ENCODE results near the gene NAGS.
"Not testable (repeated sequence)": the region's sequence is repeated elsewhere in the genome, so short reads cannot be mapped to it uniquely, and the experiment has no call there.

Gene NAGS

DNA sequence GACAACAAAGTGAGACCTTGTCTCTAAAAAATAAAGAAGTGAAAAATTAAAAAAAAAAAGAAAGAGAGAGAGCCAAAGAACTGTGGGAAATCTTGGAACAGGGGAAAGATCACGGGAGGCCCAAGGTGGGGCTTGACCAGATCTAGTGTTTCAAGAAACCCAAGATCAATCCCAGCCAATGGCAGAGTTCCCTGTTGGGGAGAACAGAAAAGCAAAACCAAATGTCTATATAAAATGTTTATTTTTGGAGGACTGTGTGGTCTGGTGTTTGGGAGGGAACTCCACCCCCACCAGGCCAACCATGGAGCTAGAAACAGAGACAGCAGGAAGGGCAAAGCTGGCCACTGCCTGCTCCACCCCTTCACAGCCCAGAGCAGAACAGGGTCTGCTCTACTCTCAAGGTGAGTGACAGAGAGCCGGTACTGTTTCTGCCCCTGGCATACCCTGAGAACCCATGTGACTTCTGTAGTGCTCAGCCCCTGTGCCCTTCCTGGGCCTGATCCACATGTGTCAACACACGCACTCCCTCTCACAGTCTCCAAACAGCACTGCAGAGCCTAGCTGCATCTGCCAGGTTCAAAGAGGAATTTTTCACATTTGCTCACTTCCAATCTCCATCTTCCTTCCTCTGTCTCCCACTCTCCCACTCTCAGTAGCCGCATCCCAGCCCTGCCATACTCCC is 6.7 kb downstream of the NAGS start:
- TF ChIP-seq, protein P1, sequence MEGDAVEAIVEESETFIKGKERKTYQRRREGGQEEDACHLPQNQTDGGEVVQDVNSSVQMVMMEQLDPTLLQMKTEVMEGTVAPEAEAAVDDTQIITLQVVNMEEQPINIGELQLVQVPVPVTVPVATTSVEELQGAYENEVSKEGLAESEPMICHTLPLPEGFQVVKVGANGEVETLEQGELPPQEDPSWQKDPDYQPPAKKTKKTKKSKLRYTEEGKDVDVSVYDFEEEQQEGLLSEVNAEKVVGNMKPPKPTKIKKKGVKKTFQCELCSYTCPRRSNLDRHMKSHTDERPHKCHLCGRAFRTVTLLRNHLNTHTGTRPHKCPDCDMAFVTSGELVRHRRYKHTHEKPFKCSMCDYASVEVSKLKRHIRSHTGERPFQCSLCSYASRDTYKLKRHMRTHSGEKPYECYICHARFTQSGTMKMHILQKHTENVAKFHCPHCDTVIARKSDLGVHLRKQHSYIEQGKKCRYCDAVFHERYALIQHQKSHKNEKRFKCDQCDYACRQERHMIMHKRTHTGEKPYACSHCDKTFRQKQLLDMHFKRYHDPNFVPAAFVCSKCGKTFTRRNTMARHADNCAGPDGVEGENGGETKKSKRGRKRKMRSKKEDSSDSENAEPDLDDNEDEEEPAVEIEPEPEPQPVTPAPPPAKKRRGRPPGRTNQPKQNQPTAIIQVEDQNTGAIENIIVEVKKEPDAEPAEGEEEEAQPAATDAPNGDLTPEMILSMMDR (conservative IDR thresholded peaks at IDR 0.05; ENCODE audit: low read length), result no peak
- no peak overlapping the region for H3K4me3 ChIP-seq (ENCODE audit: low read length)
- DNase-seq (ENCODE audit: low read depth), result no peak

DNA sequence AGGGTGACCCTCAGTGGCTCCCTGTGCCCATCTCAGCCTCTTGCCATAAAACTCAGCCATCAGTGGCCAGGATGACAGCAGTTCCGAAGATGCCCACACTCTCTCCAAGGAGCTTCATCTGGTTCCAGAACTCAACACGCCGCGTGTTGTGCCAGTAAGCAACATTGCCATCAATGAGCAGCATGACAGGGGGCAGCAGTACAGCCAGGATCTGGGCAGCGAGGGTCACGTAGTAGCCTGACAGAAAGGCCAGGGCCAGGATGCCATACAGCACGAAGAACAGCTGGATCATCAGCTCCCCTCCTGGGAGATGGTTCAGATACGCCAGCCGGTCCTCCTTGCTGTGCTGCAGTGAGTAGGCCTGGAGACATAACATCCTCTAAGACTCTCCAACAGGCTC is 7.5 kb downstream of the NAGS start:
- DNase-seq (ENCODE audit: low read depth), result no peak
- no peak overlapping the region for H3K4me3 ChIP-seq (ENCODE audit: low read length)
- TF ChIP-seq, protein P1 (conservative IDR thresholded peaks at IDR 0.05; ENCODE audit: low read length), result no peak

DNA sequence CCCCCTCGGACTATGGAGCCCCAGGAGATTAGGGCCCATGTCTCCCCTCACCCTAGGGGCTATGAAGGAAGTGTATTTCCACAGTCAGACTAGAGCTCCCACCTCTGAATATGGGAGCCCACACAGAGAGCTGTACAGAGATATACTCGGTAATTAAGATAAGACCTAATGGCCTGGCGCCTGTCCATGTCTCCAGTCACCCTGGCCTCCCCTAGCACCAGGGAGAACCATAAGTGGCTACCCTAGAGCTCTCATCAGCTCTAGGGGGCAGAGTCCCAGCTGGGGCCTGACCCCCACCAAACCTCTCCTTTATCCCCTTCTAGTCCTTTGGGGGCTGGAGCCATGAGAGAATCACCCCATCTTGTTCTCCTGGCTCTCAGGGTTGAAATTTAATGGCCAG is 8.0 kb downstream of the NAGS start:
- H3K4me3 ChIP-seq (ENCODE audit: low read length), result no peak overlapping the region
- DNase-seq (ENCODE audit: low read depth), result no peak
- TF ChIP-seq, protein P1 (conservative IDR thresholded peaks at IDR 0.05; ENCODE audit: low read length), result no peak

DNA sequence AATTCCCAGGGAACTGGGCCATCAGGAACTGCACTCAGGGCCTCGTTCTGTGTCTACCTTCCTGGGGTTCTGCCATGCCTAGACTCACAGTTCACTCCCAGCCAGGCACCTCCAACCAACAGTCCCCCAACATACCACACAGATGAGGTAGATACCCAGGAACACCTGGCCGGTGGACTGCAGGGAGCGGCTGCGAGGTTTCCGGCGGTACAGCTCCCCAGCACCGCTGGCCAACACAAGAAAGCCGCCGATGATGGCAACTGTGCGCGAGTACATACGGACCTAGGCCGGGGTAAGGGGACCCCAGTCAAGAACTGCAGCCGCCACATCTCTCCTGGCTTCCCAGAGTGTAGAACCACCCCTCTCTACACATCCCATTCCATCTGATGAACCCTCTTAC is 8.5 kb downstream of the NAGS start:
- TF ChIP-seq, protein P1 (conservative IDR thresholded peaks at IDR 0.05; ENCODE audit: low read length), result no peak
- H3K4me3 ChIP-seq (ENCODE audit: low read length), result no peak overlapping the region
- DNase-seq (ENCODE audit: low read depth), result no peak

DNA sequence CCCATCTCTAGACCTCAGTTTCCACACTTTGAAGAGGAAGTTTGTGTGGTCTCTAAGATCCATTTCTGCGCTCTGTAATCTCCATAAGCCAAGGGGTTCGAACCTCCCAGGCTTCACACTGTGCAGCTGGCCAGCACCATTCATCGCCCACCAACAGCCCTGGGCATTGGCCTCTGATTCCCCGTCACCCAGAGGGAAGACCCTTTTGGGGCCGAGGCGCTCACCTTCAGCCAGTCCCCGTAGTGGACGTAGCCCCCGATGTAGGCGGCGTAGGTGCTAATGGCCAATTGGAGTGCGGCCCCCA is 9.7 kb downstream of the NAGS start:
- TF ChIP-seq, protein P1 (conservative IDR thresholded peaks at IDR 0.05; ENCODE audit: low read length), result no peak
- no peak for DNase-seq (ENCODE audit: low read depth)
- H3K4me3 ChIP-seq (ENCODE audit: low read length), result peak overlapping the region; percentile 99

DNA sequence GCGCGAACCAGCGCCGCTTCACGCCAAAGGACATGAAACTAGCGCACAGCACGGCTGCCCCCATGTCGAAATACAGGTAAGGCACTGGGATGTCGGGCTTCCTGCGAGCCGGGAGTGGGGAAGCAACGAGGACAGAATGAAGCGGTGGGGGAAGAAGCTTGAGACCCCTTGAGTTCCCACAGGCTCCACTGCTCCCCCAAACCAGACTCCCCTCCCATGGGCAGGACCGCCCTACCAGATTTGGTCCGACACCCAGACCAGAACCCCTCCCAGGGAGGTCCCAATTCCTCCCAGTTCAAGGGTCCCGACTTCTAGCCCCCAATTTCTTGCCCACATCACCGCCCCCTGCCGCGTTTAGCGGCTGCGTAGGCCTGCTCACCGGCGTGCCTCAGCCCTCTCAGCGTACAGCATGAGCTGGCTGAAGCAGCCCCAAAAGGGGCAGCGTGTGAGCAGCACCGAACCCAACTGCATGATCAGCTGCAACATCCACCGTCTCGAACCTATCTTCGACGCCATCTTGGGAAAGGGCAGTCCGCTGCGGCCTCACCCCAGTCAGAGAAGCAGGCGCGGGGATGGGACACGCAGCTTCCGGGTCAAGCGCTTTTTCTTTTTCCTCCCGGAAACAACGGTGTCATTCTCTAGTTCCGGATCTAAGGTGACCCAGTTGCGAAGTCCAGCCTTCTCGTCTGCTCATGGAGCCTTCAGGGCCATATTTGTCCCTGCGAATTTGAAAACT is 10.2 kb downstream of the NAGS start, which contains the start of gene TMEM101:
Gene TMEM101 (minus strand): TSS at position 527 of the 736 bp plus-strand sequence. CDS start 11 bp downstream, at position 516.
- peak; percentile 94 for DNase-seq (ENCODE audit: low read depth)
- TF ChIP-seq, protein P1 (conservative IDR thresholded peaks at IDR 0.05; ENCODE audit: low read length), result no peak
- H3K4me3 ChIP-seq (ENCODE audit: low read length), result peak within 1 kb of the TSS; percentile 99

DNA sequence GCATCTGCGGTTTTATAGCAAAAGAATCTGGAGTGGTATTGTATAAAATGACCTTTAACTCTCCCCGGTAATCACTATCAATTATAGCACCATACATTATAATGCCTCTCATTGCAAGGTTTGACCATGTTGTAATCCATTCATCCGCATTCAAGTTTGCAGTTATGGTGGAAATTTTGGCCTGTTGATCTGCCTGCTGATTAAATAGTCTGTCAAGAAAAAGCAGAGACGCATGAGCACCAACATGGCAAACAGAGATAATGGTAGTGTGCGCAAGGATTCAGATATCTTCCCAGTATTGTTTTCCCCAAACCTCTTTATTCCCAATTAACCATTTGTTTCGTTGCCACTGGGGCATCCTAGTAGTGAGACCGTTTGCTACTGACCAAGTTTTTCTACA is 16.8 kb downstream of the NAGS start:
- H3K4me3 ChIP-seq (ENCODE audit: low read length); DNase-seq (ENCODE audit: low read depth): not testable (repeated sequence)

Data from AG10803 (cell line).